ENCODE data around the gene ITIH6. TPM values are rescaled to one million over a fixed set of nuclear protein-coding genes. Genes with fewer than 3 reads are reported as not detected.
"Not testable (repeated sequence)": the region's sequence is repeated elsewhere in the genome, so short reads cannot be mapped to it uniquely, and the experiment has no call there.

Gene ITIH6
- total RNA-seq, 1 experiment from 2014 or later = not detected

DNA sequence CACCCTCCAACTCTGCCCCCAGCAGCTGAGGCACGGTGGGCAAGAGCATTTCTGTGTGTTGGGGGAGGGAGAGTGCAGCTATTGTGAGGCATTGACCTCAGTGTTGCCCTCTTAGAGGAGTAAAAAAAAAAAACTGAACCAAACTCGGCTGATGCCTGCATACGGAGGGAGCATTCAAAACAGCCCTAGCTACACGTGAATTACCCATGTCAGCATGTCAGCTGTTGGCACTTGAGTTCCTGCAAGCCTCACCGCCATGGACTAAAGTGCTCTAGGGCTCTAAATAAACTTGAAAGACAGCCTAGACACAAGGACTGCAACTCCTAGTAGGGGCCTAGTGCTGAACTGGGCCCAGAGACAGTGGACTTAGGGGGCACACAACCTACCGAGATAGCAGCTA lies 22.0 kb downstream of the ITIH6 start:
- no peaks in the 10 kb centered on the region for H3K36me3 ChIP-seq (replicated peaks; ENCODE audit: control insufficient read depth, insufficient read depth, low read length)
- H3K4me3 ChIP-seq (ENCODE audit: insufficient read depth, low read depth, low read length) = no peak overlapping the region

DNA sequence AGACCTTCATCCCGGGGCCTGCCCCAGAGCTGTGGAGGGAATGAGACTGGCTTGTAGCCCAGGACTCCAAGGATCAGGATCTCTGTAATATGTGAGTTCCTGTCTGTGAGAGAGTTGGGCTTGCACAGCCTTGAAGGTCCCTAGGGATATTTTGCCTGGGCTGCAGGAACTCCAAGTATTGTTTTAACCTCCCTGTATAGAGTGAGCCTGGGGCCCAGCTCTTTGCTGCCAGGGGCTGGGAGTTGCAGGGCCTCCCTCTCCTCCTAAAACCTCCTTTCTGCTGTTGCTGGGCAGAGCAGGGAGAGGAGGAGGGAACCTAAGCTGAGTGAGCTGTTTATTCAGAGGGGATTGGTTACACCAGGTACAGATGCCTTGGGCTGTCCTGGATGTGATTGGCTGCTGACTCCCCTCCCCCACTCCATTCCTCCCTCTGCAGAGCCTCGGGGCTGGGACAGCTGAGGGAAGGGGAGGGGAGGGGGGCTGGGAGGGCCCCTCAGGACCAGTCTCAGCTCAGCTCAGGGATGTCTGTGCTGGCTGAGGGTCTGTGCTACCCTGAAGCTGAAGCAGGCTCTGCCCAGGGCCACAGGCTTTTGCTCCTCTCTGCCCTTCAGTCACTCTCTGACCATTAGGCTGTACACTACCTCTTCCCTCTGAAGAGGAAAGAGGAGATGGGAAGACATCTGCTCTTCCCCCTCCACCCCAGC lies 23.5 kb downstream of the ITIH6 start:
- H3K36me3 ChIP-seq (replicated peaks; ENCODE audit: control insufficient read depth, insufficient read depth, low read length); H3K4me3 ChIP-seq (ENCODE audit: insufficient read depth, low read depth, low read length); H3K27me3 ChIP-seq (ENCODE audit: control insufficient read depth, insufficient read depth, low read length): not testable (repeated sequence)
- DNase-seq = peak; percentile 39

More for the DNA sequence above, 22.0 kb downstream of the ITIH6 start:
- no peaks in the 10 kb centered on the region for H3K27me3 ChIP-seq (ENCODE audit: control insufficient read depth, insufficient read depth, low read length)
- DNase-seq = no peak

DNA sequence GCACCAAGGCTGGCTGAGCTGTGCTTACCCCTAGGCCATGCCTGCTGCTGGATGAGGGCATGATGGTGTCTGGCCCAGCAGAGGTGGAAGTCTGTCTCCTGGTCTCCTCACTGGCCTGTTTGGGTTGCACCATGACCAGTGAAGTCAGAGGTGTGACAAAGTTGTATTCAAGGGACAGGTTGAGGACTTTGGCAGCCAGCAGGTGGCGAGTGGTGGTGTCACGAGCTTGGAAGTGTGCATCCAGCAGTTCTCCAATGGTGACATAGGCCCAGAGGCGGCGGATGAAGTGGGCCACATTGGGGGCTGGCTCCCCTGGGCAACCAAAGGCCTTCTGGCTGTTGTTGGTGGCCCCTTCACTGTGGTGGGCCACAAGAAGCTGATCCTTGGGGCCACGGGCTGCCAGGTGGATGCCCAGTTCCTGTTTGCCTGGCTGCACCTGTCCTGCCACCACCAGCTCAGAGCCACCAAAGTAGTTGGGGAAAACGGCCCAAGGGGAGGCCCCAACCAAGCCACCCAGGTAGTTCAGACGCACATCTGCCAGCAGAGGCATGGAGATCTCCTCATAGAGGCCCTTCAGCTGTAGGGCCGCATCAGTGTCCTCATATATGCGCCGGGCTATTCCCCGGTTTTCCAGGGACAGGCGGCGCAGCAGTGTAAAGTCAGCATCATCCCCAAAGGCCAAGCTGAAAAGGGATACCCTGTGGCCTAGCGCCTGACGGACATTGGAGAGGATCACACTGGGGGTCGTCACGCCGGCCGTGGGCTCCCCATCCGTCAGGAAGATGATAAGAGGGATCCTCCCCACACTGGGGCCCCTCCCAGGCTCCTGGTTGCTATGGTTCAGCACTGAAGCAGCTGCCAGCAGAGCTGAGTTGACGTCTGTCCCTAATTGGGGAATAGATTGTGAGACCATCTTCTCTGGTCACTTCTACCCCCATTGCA lies 39.7 kb downstream of the ITIH6 start:
- Histone ChIP-seq H3K36me3 (replicated peaks; ENCODE audit: control insufficient read depth, insufficient read depth, low read length) (no peaks in the 10 kb centered on the region), H3K4me3 (ENCODE audit: insufficient read depth, low read depth, low read length) (no peak overlapping the region), H3K27me3 (ENCODE audit: control insufficient read depth, insufficient read depth, low read length) (no peaks in the 10 kb centered on the region)
- DNase-seq = no peak

DNA sequence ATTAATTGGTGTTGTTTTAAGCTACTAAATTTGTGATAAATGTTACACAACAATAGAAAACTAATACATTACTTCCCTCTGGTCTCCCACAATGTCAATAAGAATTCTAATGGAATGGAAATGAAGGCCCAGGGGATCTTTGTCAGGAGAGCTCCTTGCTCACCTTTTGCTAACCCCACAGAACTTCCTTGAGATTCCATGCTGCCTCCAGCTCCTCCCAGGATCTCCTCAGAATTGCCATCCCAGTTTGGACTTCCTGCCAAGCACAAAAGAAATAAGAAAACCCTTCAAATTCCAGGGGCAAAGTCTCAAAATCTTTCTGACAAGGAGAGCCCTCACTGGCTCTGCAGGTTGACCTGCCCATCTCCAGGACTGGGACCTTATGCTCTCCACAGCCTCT lies 43.2 kb downstream of the ITIH6 start:
- no peaks in the 10 kb centered on the region for H3K27me3 ChIP-seq (ENCODE audit: control insufficient read depth, insufficient read depth, low read length)
- peak; percentile 38 for DNase-seq
- no peaks in the 10 kb centered on the region for H3K36me3 ChIP-seq (replicated peaks; ENCODE audit: control insufficient read depth, insufficient read depth, low read length)
- no peak overlapping the region for H3K4me3 ChIP-seq (ENCODE audit: insufficient read depth, low read depth, low read length)

DNA sequence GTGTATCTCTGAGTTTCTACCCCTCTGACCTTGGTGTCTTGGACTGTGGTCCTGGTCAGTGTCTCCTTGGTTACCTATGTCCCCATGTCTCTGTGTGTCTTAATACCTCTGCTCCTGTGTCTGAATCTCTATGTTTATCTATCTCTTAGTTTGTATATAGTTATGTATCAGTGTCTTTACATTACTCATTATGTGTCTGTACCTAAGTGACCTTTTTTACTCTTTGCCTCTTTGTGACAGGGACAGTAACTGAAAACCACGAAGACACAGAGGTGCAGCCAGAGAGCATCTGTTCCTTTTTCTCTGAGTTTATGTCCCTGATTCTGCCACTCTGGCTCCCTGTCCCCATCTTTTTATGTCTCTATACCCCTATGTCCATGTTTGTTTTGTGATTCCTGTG lies 49.4 kb downstream of the ITIH6 start:
- Histone ChIP-seq H3K36me3 (replicated peaks; ENCODE audit: control insufficient read depth, insufficient read depth, low read length) (no peaks in the 10 kb centered on the region), H3K4me3 (ENCODE audit: insufficient read depth, low read depth, low read length) (no peak overlapping the region), H3K27me3 (ENCODE audit: control insufficient read depth, insufficient read depth, low read length) (no peaks in the 10 kb centered on the region)
- no peak for DNase-seq

DNA sequence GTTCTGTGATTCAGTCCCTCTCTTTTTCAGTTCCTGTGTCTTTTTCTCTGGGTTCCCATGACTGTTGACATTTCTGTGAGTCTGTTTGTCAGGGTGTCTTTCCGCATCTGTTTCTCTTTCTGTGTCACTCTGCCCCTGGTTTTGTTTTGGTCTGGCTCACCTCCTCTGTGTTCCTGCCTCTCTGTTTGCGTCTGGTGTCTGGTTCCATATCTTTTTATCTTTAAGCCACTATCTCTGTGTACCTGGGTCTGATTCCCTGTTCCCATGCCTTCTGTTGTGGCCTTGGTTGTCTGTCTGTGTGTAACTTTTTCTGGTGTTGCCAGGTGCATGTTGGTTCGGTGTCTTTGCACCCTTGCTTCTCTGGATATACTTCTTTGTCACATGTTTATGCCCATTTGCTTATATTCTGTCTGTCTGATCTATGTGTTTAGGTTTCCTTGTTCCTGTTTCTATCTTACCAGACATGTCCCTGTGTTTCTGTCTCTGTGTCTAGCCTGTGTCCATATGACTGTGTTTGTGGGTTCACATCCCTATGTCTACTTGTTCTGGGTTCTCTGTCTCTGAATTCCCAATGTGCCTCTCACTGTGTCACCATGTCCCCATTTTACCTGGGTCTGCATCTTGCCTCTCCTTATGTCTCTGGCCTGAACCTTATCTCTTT lies 50.2 kb downstream of the ITIH6 start:
- H3K4me3 ChIP-seq (ENCODE audit: insufficient read depth, low read depth, low read length) = no peak overlapping the region
- no peak for DNase-seq
- no peaks in the 10 kb centered on the region for H3K36me3 ChIP-seq (replicated peaks; ENCODE audit: control insufficient read depth, insufficient read depth, low read length)
- no peaks in the 10 kb centered on the region for H3K27me3 ChIP-seq (ENCODE audit: control insufficient read depth, insufficient read depth, low read length)

DNA sequence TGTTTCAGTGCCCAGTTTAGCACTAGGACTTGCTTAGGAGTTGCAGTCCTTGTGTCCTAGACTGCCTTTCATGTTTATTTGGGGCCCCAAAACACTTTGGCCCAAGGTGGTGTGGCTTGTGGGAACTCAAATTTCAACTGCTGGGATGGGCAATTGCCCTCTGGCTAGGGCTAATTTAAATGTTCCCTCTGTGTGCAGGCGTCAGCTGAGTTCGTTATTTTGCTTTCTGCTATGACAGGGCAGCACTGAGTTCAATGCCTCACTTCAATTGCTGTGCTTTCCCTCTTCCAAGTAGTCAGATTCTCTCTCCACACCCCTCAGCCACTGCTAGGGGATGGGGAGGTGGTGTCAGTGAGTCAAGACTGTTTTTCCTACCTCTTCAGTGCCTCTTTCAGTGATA lies 51.1 kb downstream of the ITIH6 start:
- Histone ChIP-seq H3K27me3 (ENCODE audit: control insufficient read depth, insufficient read depth, low read length) (no peaks in the 10 kb centered on the region), H3K36me3 (replicated peaks; ENCODE audit: control insufficient read depth, insufficient read depth, low read length) (no peaks in the 10 kb centered on the region), H3K4me3 (ENCODE audit: insufficient read depth, low read depth, low read length) (no peak overlapping the region)
- DNase-seq = no peak

DNA sequence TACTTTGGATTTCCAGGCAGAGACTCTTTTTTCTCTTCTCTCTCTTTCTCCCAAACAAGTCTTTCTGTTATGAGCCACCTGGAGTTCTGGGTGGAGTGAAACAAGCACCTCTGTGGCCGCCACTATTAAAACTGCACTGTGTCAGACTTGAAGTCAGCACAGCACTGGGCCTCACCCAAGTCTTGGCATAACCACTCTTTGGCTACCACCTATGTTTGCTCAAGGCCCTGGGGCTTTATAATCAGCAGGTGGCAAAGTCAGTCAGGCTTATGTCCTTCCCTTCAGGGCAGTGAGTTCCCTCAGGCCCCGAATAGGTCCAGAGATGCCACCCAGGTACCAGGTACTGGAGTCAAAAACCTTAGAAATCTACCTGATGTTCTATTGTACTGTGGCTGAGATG lies 52.4 kb downstream of the ITIH6 start:
- Histone ChIP-seq H3K36me3 (replicated peaks; ENCODE audit: control insufficient read depth, insufficient read depth, low read length) (no peaks in the 10 kb centered on the region), H3K4me3 (ENCODE audit: insufficient read depth, low read depth, low read length) (no peak overlapping the region), H3K27me3 (ENCODE audit: control insufficient read depth, insufficient read depth, low read length) (no peaks in the 10 kb centered on the region)
- no peak for DNase-seq

DNA sequence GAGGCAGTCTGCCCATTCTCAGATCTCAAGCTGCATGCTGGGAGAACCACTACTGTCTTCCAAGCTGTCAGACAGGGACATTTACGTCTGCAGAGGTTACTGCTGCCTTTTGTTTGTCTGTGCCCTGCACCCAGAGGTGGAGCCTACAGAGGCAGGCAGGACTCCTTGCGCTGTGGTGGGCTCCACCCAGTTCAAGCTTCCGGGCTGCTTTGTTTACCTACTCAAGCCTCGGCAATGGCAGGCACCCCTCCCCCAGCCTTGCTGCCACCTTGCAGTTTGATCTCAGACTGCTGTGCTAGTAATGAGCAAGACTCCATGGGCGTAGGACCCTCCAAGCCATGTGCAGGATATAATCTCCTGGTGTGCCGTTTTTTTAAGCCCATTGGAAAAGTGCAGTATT lies 59.5 kb downstream of the ITIH6 start:
- H3K4me3 ChIP-seq (ENCODE audit: insufficient read depth, low read depth, low read length); DNase-seq; H3K36me3 ChIP-seq (replicated peaks; ENCODE audit: control insufficient read depth, insufficient read depth, low read length); H3K27me3 ChIP-seq (ENCODE audit: control insufficient read depth, insufficient read depth, low read length): not testable (repeated sequence)

DNA sequence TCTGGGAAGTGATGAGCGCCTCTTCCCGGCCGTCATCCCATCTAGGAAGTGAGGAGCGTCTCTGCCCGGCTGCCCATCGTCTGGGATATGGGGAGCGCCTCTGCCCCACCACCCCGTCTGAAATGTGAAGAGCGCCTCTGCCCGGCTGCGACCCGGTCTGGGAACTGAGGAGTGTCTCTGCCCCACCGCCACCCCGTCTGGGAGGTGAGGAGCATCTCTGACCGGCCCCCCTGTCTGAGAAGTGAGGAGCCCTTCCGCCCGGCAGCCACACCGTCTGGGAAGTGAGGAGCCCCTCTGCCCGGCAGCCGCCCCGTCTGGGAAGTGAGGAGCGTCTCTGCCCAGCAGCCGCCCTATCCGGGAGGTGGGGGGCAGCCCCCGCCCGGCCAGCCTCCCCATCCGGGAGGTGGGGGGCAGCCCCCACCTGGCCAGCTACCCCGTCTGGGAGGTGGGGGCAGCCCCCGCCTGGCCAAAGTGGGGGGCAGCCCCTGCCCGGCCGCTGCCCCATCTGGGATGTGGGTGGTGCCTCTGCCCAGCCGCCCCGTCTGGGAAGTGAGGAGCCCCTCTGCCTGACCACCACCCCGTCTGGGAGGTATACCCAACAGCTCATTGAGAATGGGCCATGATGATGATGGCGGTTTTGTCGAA lies 61.6 kb downstream of the ITIH6 start:
- H3K36me3 ChIP-seq (replicated peaks; ENCODE audit: control insufficient read depth, insufficient read depth, low read length); DNase-seq; H3K4me3 ChIP-seq (ENCODE audit: insufficient read depth, low read depth, low read length); H3K27me3 ChIP-seq (ENCODE audit: control insufficient read depth, insufficient read depth, low read length): not testable (repeated sequence)

DNA sequence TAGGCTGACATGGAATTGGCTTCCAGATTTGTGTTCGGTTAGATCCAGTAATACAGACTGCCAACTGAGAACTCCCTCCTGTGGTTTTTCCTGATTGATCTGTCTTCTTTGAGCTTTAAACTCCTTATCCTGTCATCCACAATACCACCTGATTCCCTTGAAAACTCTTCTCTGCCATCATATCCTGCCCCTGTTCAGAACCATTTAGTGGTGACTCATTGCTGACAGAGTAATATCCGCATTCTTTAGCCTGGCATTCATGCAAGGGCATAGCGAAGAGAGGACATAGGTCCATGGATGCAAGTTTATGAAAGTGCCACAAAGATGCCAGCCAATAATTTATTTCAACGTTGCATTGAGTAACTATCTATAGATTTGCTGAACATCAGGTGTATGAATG lies 76.6 kb downstream of the ITIH6 start:
- no peaks in the 10 kb centered on the region for H3K36me3 ChIP-seq (replicated peaks; ENCODE audit: control insufficient read depth, insufficient read depth, low read length)
- H3K4me3 ChIP-seq (ENCODE audit: insufficient read depth, low read depth, low read length) = no peak overlapping the region
- DNase-seq = no peak
- H3K27me3 ChIP-seq (ENCODE audit: control insufficient read depth, insufficient read depth, low read length) = no peaks in the 10 kb centered on the region

DNA sequence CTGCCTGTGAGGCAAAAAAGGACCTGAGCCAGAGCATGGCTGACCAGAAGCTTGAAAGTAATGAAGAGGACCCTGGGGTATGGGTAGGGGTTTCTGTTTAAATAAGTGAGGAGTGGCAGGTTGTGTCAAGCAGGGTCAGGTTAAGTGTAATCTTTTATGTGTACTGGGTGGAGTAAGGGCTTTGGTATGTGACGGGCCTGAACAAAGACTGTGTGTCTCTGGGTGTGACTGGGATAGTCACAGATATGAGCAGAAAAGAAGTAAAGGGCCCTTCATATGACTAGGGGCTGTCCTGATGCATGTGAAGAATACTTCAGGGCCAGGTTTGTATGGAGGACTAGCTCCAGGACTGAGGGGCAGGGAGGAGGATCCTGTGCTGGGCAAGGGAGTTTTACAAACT lies 82.4 kb downstream of the ITIH6 start:
- DNase-seq = no peak
- Histone ChIP-seq H3K36me3 (replicated peaks; ENCODE audit: control insufficient read depth, insufficient read depth, low read length) (no peaks in the 10 kb centered on the region), H3K27me3 (ENCODE audit: control insufficient read depth, insufficient read depth, low read length) (no peaks in the 10 kb centered on the region), H3K4me3 (ENCODE audit: insufficient read depth, low read depth, low read length) (no peak overlapping the region)

DNA sequence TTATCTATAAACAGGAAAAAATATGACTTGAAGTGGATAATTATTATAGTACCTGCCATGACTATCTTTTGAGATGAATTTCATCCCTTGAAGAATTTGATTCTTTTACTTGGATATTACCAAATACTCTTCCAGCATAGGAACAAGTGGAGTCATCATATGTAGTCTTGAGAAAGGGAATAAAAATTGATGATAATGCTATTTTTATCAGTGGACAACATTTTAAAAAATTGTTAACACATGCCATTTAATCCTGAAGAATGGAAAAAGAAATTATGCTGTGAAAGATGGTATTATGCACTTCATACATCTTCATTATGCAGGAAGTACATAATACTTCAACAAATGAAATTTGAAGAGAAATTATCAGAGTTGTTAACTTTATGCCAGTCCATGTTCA lies 83.6 kb downstream of the ITIH6 start:
- Histone ChIP-seq H3K27me3 (ENCODE audit: control insufficient read depth, insufficient read depth, low read length) (no peaks in the 10 kb centered on the region), H3K4me3 (ENCODE audit: insufficient read depth, low read depth, low read length) (no peak overlapping the region), H3K36me3 (replicated peaks; ENCODE audit: control insufficient read depth, insufficient read depth, low read length) (no peaks in the 10 kb centered on the region)
- DNase-seq = no peak

DNA sequence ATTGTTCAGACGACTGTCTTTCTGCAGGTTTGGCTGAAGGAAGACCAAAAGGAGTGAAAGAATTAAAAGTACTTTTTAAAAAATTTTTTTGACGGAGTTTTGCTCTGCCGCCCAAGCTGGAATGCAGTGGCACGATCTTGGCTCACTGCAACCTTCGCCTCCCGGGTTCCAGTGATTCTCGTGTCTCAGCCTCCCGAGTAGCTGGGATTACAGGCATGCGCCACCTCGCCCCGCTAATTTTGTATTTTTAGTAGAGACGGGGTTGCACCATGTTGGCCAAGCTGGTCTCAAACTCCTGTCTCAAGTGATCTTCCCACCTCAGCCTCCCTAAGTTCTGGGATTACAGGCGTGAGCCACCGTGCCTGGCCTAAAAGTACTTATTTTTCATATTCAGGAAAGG lies 86.3 kb downstream of the ITIH6 start:
- H3K27me3 ChIP-seq (ENCODE audit: control insufficient read depth, insufficient read depth, low read length) = no peaks in the 10 kb centered on the region
- no peaks in the 10 kb centered on the region for H3K36me3 ChIP-seq (replicated peaks; ENCODE audit: control insufficient read depth, insufficient read depth, low read length)
- H3K4me3 ChIP-seq (ENCODE audit: insufficient read depth, low read depth, low read length) = no peak overlapping the region
- no peak for DNase-seq
